GM18498 (cell line): ENCODE measurements around the gene IPCEF1.
A peak's percentile ranks its signal among the peaks of the same experiment; 100 is the strongest.

ENCODE experiments used
- ATAC-seq: cut with Tn5 transposase; IDR thresholded peaks from one replicate; pipeline ENCODE4 v1.9.1; 2021; ENCODE audit warnings: mild to moderate bottlenecking, moderate library complexity; ENCODE audit not compliant: unreplicated experiment

IPCEF1 gene

GRCh38 chr6:154377726-154378125 is 21.1 kb upstream of the IPCEF1 start:
- no peak for ATAC-seq

- no peak for ATAC-seq
Measured at GRCh38 chr6:154373971-154374370, 17.4 kb upstream of the IPCEF1 start.

- no peak for ATAC-seq
Measured at GRCh38 chr6:154371281-154371680, 14.7 kb upstream of the IPCEF1 start.

GRCh38 chr6:154370545-154370944 is 13.9 kb upstream of the IPCEF1 start:
- ATAC-seq = peak; percentile 83

GRCh38 chr6:154367839-154368695 is 11.5 kb upstream of the IPCEF1 start:
- ATAC-seq = no peak

GRCh38 chr6:154367336-154367735 is 10.7 kb upstream of the IPCEF1 start:
- no peak for ATAC-seq

- no peak for ATAC-seq
Measured at GRCh38 chr6:154363821-154364220, 7.2 kb upstream of the IPCEF1 start.

GRCh38 chr6:154361476-154361875 is 4.9 kb upstream of the IPCEF1 start:
- no peak for ATAC-seq

- ATAC-seq = no peak
Measured at GRCh38 chr6:154360476-154360875, 3.9 kb upstream of the IPCEF1 start.

GRCh38 chr6:154359679-154360078 is 3.1 kb upstream of the IPCEF1 start:
- ATAC-seq = no peak

GRCh38 chr6:154359161-154359574 is 2.6 kb upstream of the IPCEF1 start:
- peak; percentile 21 for ATAC-seq

- no peak for ATAC-seq
Measured at GRCh38 chr6:154358019-154358545, 1.5 kb upstream of the IPCEF1 start.

- no peak for ATAC-seq
Measured at GRCh38 chr6:154356113-154356512, 490 bp downstream of the IPCEF1 start.

- ATAC-seq = no peak
Measured at GRCh38 chr6:154354265-154354777, 2.3 kb downstream of the IPCEF1 start.

GRCh38 chr6:154353626-154354025 is 3.0 kb downstream of the IPCEF1 start:
- no peak for ATAC-seq

- ATAC-seq = peak; percentile 57
Measured at GRCh38 chr6:154352898-154353585, 3.6 kb downstream of the IPCEF1 start.

GRCh38 chr6:154350293-154350692 is 6.3 kb downstream of the IPCEF1 start:
- ATAC-seq = no peak

GRCh38 chr6:154347981-154348380 is 8.6 kb downstream of the IPCEF1 start:
- no peak for ATAC-seq

GRCh38 chr6:154345811-154346210 is 10.8 kb downstream of the IPCEF1 start:
- ATAC-seq = no peak

GRCh38 chr6:154343473-154344308 is 12.9 kb downstream of the IPCEF1 start:
- no peak for ATAC-seq

GRCh38 chr6:154341871-154342270 is 14.7 kb downstream of the IPCEF1 start:
- ATAC-seq = no peak
